ENCODE results near the gene DOK7. TPM values are rescaled to one million over a fixed set of nuclear protein-coding genes. Genes with fewer than 3 reads are reported as not detected.
"Not testable (repeated sequence)": the region's sequence is repeated elsewhere in the genome, so short reads cannot be mapped to it uniquely, and the experiment has no call there.

Gene DOK7
- total and polyA plus RNA-seq, 2 donors (not counting 1 experiment from before 2014, with no cell fraction given) = 0.17 TPM; not detected in 1

DNA sequence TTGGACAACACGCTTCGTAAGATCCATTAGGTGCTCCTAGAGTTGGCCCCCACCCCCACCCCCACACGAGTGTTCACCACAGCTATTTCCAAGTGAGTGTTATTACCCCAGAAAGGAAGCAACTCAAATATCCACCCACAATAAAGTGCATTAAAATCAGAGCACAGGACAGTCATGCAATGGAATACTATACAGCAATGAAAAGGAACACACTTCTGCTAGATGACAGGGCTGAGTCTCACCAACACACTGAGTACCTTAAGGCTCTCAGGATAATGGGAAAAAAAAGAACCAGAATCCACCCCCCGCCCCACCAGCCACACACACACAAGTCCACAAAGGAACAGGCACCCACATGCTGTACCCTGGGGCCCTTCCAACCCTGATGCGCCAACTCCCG lies 48.1 kb downstream of the DOK7 start:
- Histone ChIP-seq H3K9ac (ENCODE audit: insufficient read depth, low read length) (no peak overlapping the region), H3K4me2 (ENCODE audit: extremely low read depth, insufficient read depth, low read length) (no peak overlapping the region), H3K36me3 (ENCODE audit: control insufficient read depth, insufficient read depth, low read length) (peaks cover 21% of the 10 kb centered on the region), H3K79me2 (ENCODE audit: control insufficient read depth, insufficient read depth, low read length) (no peaks in the 10 kb centered on the region), H2AFZ (ENCODE audit: low read length) (no peak overlapping the region), H3K27ac (ENCODE audit: insufficient read depth, low read length) (no peak overlapping the region), H3K9me3 (ENCODE audit: control insufficient read depth, insufficient read depth, low read depth, low read length) (no peaks in the 10 kb centered on the region), H3K27me3 (ENCODE audit: control insufficient read depth, insufficient read depth, low read length) (no peaks in the 10 kb centered on the region), H3K4me3 (replicated peaks in 1 of 4; ENCODE audit: control extremely low read depth in 1 of 4, insufficient read depth in 1 of 4, low read depth in 3 of 4, low read length in 4 of 4) (no peak overlapping the region), H4K20me1 (ENCODE audit: control insufficient read depth, extremely low read depth, insufficient read depth, low read length) (no peaks in the 10 kb centered on the region), H3K4me1 (ENCODE audit: control insufficient read depth, extremely low read depth, insufficient read depth, low read length) (no peaks in the 10 kb centered on the region)
- no peak for DNase-seq (ENCODE audit: low read depth in 2 of 2)
- no peak for TF ChIP-seq EZH2 (IDR thresholded peaks at IDR 0.05; ENCODE audit: low read length, missing control alignments)
- TF ChIP-seq, protein P1, sequence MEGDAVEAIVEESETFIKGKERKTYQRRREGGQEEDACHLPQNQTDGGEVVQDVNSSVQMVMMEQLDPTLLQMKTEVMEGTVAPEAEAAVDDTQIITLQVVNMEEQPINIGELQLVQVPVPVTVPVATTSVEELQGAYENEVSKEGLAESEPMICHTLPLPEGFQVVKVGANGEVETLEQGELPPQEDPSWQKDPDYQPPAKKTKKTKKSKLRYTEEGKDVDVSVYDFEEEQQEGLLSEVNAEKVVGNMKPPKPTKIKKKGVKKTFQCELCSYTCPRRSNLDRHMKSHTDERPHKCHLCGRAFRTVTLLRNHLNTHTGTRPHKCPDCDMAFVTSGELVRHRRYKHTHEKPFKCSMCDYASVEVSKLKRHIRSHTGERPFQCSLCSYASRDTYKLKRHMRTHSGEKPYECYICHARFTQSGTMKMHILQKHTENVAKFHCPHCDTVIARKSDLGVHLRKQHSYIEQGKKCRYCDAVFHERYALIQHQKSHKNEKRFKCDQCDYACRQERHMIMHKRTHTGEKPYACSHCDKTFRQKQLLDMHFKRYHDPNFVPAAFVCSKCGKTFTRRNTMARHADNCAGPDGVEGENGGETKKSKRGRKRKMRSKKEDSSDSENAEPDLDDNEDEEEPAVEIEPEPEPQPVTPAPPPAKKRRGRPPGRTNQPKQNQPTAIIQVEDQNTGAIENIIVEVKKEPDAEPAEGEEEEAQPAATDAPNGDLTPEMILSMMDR (conservative IDR thresholded peaks at IDR 0.05 in 1 of 2, IDR thresholded peaks at IDR 0.05 in 1 of 2; ENCODE audit: low read depth in 1 of 2, low read length in 2 of 2) = no peak

DNA sequence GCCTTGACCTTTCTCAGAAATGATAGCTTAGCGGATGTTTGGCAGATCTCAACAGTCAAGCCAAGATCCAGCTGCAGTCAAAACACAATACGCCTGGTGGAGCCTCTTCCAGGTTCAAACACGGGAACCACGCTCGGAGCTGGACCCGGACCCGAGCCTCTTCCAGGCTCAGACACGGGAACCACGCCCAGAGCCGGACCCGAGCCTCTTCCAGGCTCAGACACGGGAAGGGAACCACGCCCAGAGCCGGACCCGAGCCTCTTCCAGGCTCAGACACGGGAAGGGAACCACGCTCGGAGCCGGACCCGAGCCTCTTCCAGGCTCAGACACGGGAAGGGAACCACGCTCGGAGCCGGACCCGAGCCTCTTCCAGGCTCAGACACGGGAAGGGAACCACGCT lies 48.5 kb downstream of the DOK7 start:
- H3K4me3 ChIP-seq (replicated peaks in 1 of 4; ENCODE audit: control extremely low read depth in 1 of 4, insufficient read depth in 1 of 4, low read depth in 3 of 4, low read length in 4 of 4); H4K20me1 ChIP-seq (ENCODE audit: control insufficient read depth, extremely low read depth, insufficient read depth, low read length); H2AFZ ChIP-seq (ENCODE audit: low read length); H3K4me1 ChIP-seq (ENCODE audit: control insufficient read depth, extremely low read depth, insufficient read depth, low read length); H3K4me2 ChIP-seq (ENCODE audit: extremely low read depth, insufficient read depth, low read length); DNase-seq (ENCODE audit: low read depth in 2 of 2); H3K9ac ChIP-seq (ENCODE audit: insufficient read depth, low read length); H3K27me3 ChIP-seq (ENCODE audit: control insufficient read depth, insufficient read depth, low read length); H3K27ac ChIP-seq (ENCODE audit: insufficient read depth, low read length); H3K79me2 ChIP-seq (ENCODE audit: control insufficient read depth, insufficient read depth, low read length); H3K9me3 ChIP-seq (ENCODE audit: control insufficient read depth, insufficient read depth, low read depth, low read length): not testable (repeated sequence)
- peaks cover 24% of the 10 kb centered on the region for H3K36me3 ChIP-seq (ENCODE audit: control insufficient read depth, insufficient read depth, low read length)

DNA sequence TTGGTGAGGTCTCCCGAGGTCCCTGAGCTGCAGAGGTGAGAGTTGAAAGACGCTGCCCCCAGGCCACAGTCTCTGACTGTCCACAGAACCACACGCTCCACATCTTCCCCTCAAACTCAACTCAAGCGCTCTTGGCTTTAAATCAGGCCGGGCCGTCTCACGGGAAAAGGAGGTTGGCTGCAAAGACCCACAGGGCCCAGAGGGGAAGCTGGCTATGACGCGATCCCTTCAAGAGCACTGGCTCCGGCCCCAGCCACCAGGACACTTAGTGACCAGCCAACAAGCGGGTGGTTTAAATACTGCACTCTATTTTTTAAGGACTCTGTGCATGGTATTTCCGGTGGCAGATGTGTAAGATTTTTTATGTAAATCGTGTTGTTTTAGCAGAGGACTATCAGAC lies 49.2 kb downstream of the DOK7 start:
- H3K4me3 ChIP-seq (replicated peaks in 1 of 4; ENCODE audit: control extremely low read depth in 1 of 4, insufficient read depth in 1 of 4, low read depth in 3 of 4, low read length in 4 of 4) = no peak overlapping the region
- H3K9me3 ChIP-seq (ENCODE audit: control insufficient read depth, insufficient read depth, low read depth, low read length) = no peaks in the 10 kb centered on the region
- peaks cover 30% of the 10 kb centered on the region for H3K36me3 ChIP-seq (ENCODE audit: control insufficient read depth, insufficient read depth, low read length)
- H3K79me2 ChIP-seq (ENCODE audit: control insufficient read depth, insufficient read depth, low read length) = no peaks in the 10 kb centered on the region
- H4K20me1 ChIP-seq (ENCODE audit: control insufficient read depth, extremely low read depth, insufficient read depth, low read length) = no peaks in the 10 kb centered on the region
- H3K4me1 ChIP-seq (ENCODE audit: control insufficient read depth, extremely low read depth, insufficient read depth, low read length) = no peaks in the 10 kb centered on the region
- TF ChIP-seq EZH2 (IDR thresholded peaks at IDR 0.05; ENCODE audit: low read length, missing control alignments) = no peak
- TF ChIP-seq, protein P1 (conservative IDR thresholded peaks at IDR 0.05 in 1 of 2, IDR thresholded peaks at IDR 0.05 in 1 of 2; ENCODE audit: low read depth in 1 of 2, low read length in 2 of 2) = no peak
- no peak overlapping the region for H3K9ac ChIP-seq (ENCODE audit: insufficient read depth, low read length)
- H3K27me3 ChIP-seq (ENCODE audit: control insufficient read depth, insufficient read depth, low read length) = no peaks in the 10 kb centered on the region
- no peak overlapping the region for H2AFZ ChIP-seq (ENCODE audit: low read length)
- H3K4me2 ChIP-seq (ENCODE audit: extremely low read depth, insufficient read depth, low read length) = no peak overlapping the region
- DNase-seq (ENCODE audit: low read depth in 2 of 2) = no peak
- no peak overlapping the region for H3K27ac ChIP-seq (ENCODE audit: insufficient read depth, low read length)

All from fibroblast of lung (primary cell).